ENCODE measurements around the gene DPH7.

- TF ChIP-seq CTCF (IDR thresholded peaks at IDR 0.05 in 2 of 3, conservative IDR thresholded peaks at IDR 0.05 in 1 of 3; ENCODE audit: borderline replicate concordance in 1 of 3, insufficient read depth in 1 of 3, low read depth in 2 of 3, low read length in 2 of 3) (no peak), POLR2AphosphoS5 (IDR thresholded peaks at IDR 0.05; ENCODE audit: low read depth, low read length) (no peak), SIN3A (IDR thresholded peaks at IDR 0.05; ENCODE audit: low read depth) (no peak), POLR2A (IDR thresholded peaks at IDR 0.05; ENCODE audit: borderline replicate concordance, extremely low read depth, insufficient read depth, insufficient read length) (no peak), YY1 (IDR thresholded peaks at IDR 0.05; ENCODE audit: extremely low read depth, insufficient replicate concordance, low read depth, low read length) (no peak), ZBTB33 (IDR thresholded peaks at IDR 0.05; ENCODE audit: extremely low read depth, insufficient replicate concordance, low read length) (no peak), SRF (IDR thresholded peaks at IDR 0.05; ENCODE audit: low read depth) (no peak), EZH2phosphoT487 (IDR thresholded peaks at IDR 0.05; ENCODE audit: borderline replicate concordance) (no peak), ZNF274 (IDR thresholded peaks at IDR 0.05; ENCODE audit: low read depth, low read length) (no peak), REST (IDR thresholded peaks at IDR 0.05; ENCODE audit: low read depth) (no peak), RAD21 (IDR thresholded peaks at IDR 0.05; ENCODE audit: low read depth) (no peak)
Measured at GRCh38 chr9:137588311-137588710, 9.6 kb upstream of the DPH7 start.

Data from HCT116 (cell line).